GM12878 (cell line): ENCODE measurements around the gene C1orf35. TPM values are rescaled to one million over a fixed set of nuclear protein-coding genes. Genes with fewer than 3 reads are reported as not detected.

Experiments used
- ATAC-seq: fragments of 200-7000 bp; cut with Tn5 transposase; 3 replicates; pipeline ENCODE4 v1.9.1; 2020; ENCODE audit warnings: mild to moderate bottlenecking, moderate library complexity
- BruUV-seq: library from RNA; stranded (reverse); fragments of 400-500 nt; replicated peaks from 2 replicates; lab custom pipeline; 2021; lab: Mats Ljungman, UMichigan
- CTCF ChIA-PET: fragments of 300-600 bp; sonication (Branson Sonifier 250); formaldehyde crosslinking; extraction: SDS; loops from one replicate; lab custom pipeline; 2021; ENCODE audit warnings: inconsistent platforms; lab: Yijun Ruan, JAX
- POLR2A ChIA-PET: fragments of 350-600 bp; formaldehyde crosslinking; extraction: SDS; loops from one replicate; lab custom pipeline; 2021; ENCODE audit warnings: inconsistent platforms; lab: Charles Lee
- RAD21 ChIA-PET: fragments of 300-600 bp; sonication (Branson Sonifier 250); formaldehyde crosslinking; loops from one replicate; lab custom pipeline; 2023; ENCODE audit warnings: antibody characterized with exemption; ENCODE audit not compliant: unreplicated experiment; lab: Charles Lee
- SMC1A ChIA-PET: fragments of 300-600 bp; sonication (Branson Sonifier 250); formaldehyde crosslinking; loops from one replicate; lab custom pipeline; 2023; ENCODE audit not compliant: unreplicated experiment, uncharacterized antibody; lab: Charles Lee
- DNase-seq: peaks from one replicate; pipeline ENCODE4 v3.0.0-alpha.2; 2011; ENCODE audit warnings: low read depth, low spot score
- FAIRE-seq: peaks from 3 replicates; lab custom pipeline; 2011; peaks lifted over from hg19 to GRCh38; lab: Jason Lieb, UNC
- H2AFZ ChIP-seq: 2 replicates; pipeline ENCODE4 v1.6.0; 2011; ENCODE audit warnings: low read depth, low read length, control low read depth; ENCODE audit not compliant: control insufficient read depth
- H3K27ac ChIP-seq: 2 replicates; pipeline ENCODE4 v1.5.1; 2011; ENCODE audit warnings: control low read depth; ENCODE audit not compliant: control insufficient read depth, insufficient read depth
- H3K27me3 ChIP-seq, 2 experiments: replicated peaks in 1 of 2; 2 replicates each; pipeline versions ENCODE4 v1.6.0 to v1.6.1; 2011; ENCODE audit warnings: low read length in 1 of 2; ENCODE audit not compliant: control insufficient read depth in 2 of 2, insufficient read depth in 2 of 2
- H3K36me3 ChIP-seq, 2 experiments: 2 replicates each; pipeline ENCODE4 v1.5.1; 2011; ENCODE audit warnings: low read length in 1 of 2; ENCODE audit not compliant: control insufficient read depth in 2 of 2, insufficient read depth in 2 of 2
- H3K4me1 ChIP-seq: 2 replicates; pipeline ENCODE4 v1.6.1; 2011; ENCODE audit warnings: mild to moderate bottlenecking, low read length, moderate library complexity, mixed read lengths; ENCODE audit not compliant: control insufficient read depth, insufficient read depth
- H3K4me2 ChIP-seq: 2 replicates; pipeline ENCODE4 v1.6.0; 2011; ENCODE audit warnings: control low read depth; ENCODE audit not compliant: control insufficient read depth, insufficient read depth
- H3K4me3 ChIP-seq: fragments of 200-600 bp; sonication (generic); 2 replicates; pipeline ENCODE4 v1.5.1; 2016
- H3K79me2 ChIP-seq: 2 replicates; pipeline ENCODE4 v1.6.0; 2011; ENCODE audit warnings: low read length; ENCODE audit not compliant: control insufficient read depth, insufficient read depth
- H3K9ac ChIP-seq: 2 replicates; pipeline ENCODE4 v1.8.0; 2011; ENCODE audit warnings: low read length, control low read depth, mixed read lengths; ENCODE audit not compliant: control insufficient read depth, insufficient read depth
- H3K9me3 ChIP-seq: replicated peaks from 3 replicates; pipeline ENCODE4 v1.5.1; 2011; ENCODE audit warnings: mild to moderate bottlenecking, low read length; ENCODE audit not compliant: control insufficient read depth, insufficient read depth
- H4K20me1 ChIP-seq: 2 replicates; pipeline ENCODE4 v1.6.0; 2011; ENCODE audit not compliant: control insufficient read depth, insufficient read depth
- E2F8 ChIP-seq: fragments of 450-650 bp; IDR thresholded peaks from 2 replicates; pipeline ENCODE4 v1.6.1; 2018; ENCODE audit warnings: mild to moderate bottlenecking, low read depth, moderate library complexity; ENCODE audit not compliant: partially characterized antibody
- ELK1 ChIP-seq: IDR thresholded peaks from 2 replicates; pipeline ENCODE4 v1.6.1; 2012; ENCODE audit warnings: low read depth, low read length, improper control_type of control experiment
- HCFC1 ChIP-seq: fragments of 150-350 bp; IDR thresholded peaks from 2 replicates; pipeline ENCODE4 v1.6.1; 2014; ENCODE audit warnings: low read length
- HSF1 ChIP-seq: fragments of 150-350 bp; IDR thresholded peaks from 2 replicates; pipeline ENCODE4 v1.6.1; 2014; ENCODE audit warnings: mild to moderate bottlenecking, low read depth, low read length
- NRF1 ChIP-seq: conservative IDR thresholded peaks from 2 replicates; pipeline ENCODE4 v1.6.1; 2011; ENCODE audit warnings: mild to moderate bottlenecking, low read depth, low read length, improper control_type of control experiment
- ZNF687 ChIP-seq: fragments of 450-650 bp; IDR thresholded peaks from 2 replicates; pipeline ENCODE4 v1.6.1; 2017; ENCODE audit warnings: mild to moderate bottlenecking, moderate library complexity
- WGBS: methylation state at CpG from one replicate; pipeline ENCODE4 v1.1.6; 2016; ENCODE audit warnings: low lambda C conversion rate; ENCODE audit not compliant: insufficient replicate concordance, insufficient coverage; ENCODE audit errors: missing lambda C conversion rate; 5-methylcytosine and 5-hydroxymethylcytosine counted together
- in situ Hi-C: fragments of 300-500 bp; cut with MboI; formaldehyde crosslinking; loops from 9 replicates; pipeline ENCODE4 v1.14.3; 2018; ENCODE audit warnings: mixed read lengths
- intact Hi-C: fragments of 100-400 bp; cut with micrococcal nuclease; formaldehyde crosslinking; loops from one replicate; pipeline ENCODE4 v1.14.2; 2022; ENCODE audit not compliant: unreplicated experiment
- polyA plus RNA-seq, 11 experiments: library from polyadenylated mRNA; depleted of rRNA in 4 of 11; unstranded in 6 of 11; stranded (reverse) in 5 of 11; fragments of >200 nt; fragmentation: Nextera tagmentation in 4 of 11; fragmentation: Illumina TruSeq in 1 of 11; extraction: Ambion mirVana in 4 of 11; extraction: Trizol in 1 of 11; gene quantifications; 1 replicate in 1 of 11; 2 replicates in 10 of 11; pipeline versions ENCODE4 v1.2.1 to v1.2.3, GENCODE V29; 2011 to 2016; ENCODE audit warnings: inconsistent platforms in 2 of 11, missing spikeins in 2 of 11, low read depth in 1 of 11
- total RNA-seq, 4 experiments: library from RNA; depleted of rRNA in 3 of 4; stranded (reverse); fragments of >200 nt in 3 of 4; fragmentation: Illumina TruSeq in 1 of 4; extraction: Trizol in 1 of 4; gene quantifications; 2 replicates each; pipeline versions ENCODE4 v1.2.1 to v1.2.3, GENCODE V29; 2013 to 2021
- TF ChIP-seq, protein P1 (sequence below): fragments of 450-650 bp; formaldehyde crosslinking; IDR thresholded peaks from 2 replicates; pipeline ENCODE4 v1.4.0; 2022; ENCODE audit warnings: mild to moderate bottlenecking, moderate library complexity

Gene C1orf35
- total and polyA plus RNA-seq, 10 of the 15 experiments (the other 5 are each of a cell fraction or from before 2014, with no cell fraction given): 2.5 to 27.0 (median 10.6) TPM

DNA sequence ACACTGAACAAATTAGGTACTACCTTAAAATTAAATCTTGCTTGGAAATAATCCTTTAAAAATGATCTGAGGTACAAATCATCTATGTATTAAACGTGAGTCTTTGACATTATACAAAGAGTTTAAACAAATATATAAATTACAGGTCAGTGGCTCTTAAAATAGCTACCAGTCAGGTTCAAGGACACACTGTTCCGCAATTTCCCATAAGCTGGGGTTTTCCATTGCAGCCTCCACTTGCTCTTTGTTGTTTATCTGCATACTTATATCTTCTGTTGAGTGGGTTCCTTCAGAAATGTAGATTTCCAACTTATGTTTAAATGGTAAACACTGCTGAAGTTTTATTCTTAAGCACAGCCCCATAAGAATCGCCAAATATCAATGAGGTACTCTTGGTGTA lies 11.7 kb upstream of the C1orf35 start (continued):
- TF ChIP-seq, protein P1, sequence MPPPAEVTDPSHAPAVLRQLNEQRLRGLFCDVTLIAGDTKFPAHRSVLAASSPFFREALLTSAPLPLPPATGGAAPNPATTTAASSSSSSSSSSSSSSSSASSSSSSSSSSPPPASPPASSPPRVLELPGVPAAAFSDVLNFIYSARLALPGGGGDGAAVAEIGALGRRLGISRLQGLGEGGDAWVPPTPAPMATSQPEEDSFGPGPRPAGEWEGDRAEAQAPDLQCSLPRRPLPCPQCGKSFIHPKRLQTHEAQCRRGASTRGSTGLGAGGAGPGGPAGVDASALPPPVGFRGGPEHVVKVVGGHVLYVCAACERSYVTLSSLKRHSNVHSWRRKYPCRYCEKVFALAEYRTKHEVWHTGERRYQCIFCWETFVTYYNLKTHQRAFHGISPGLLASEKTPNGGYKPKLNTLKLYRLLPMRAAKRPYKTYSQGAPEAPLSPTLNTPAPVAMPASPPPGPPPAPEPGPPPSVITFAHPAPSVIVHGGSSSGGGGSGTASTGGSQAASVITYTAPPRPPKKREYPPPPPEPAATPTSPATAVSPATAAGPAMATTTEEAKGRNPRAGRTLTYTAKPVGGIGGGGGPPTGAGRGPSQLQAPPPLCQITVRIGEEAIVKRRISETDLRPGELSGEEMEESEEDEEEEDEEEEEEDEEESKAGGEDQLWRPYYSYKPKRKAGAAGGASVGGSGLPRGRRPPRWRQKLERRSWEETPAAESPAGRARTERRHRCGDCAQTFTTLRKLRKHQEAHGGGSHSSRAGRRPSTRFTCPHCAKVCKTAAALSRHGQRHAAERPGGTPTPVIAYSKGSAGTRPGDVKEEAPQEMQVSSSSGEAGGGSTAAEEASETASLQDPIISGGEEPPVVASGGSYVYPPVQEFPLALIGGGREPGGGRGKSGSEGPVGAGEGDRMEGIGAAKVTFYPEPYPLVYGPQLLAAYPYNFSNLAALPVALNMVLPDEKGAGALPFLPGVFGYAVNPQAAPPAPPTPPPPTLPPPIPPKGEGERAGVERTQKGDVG (CRISPR knock-in tag): no peak
- TF ChIP-seq NRF1 (no peak), HCFC1 (no peak), ELK1 (no peak), HSF1 (no peak)

GRCh38 chr1:228112617-228113016 lies 9.5 kb upstream of the C1orf35 start:
- DNase-seq: no peak
- no peak overlapping the region for H3K27ac ChIP-seq
- no peak overlapping the region for H3K9ac ChIP-seq
- intact Hi-C loops: no loop called here
- H3K4me3 ChIP-seq: no peak overlapping the region
- SMC1A ChIA-PET: no interaction called here
- TF ChIP-seq ZNF687: peak; percentile 23; the same call in 1 of the 2 replicates
- TF ChIP-seq E2F8: no peak
- TF ChIP-seq, all 136 proteins: peak for 1
- no peak overlapping the region for H2AFZ ChIP-seq
- ATAC-seq (no peak), FAIRE-seq (no peak)
- H3K79me2 ChIP-seq: peaks cover 13% of the 10 kb centered on the region
- no peaks in the 10 kb centered on the region for H4K20me1 ChIP-seq
- H3K4me1 ChIP-seq: peaks cover 7% of the 10 kb centered on the region
- ChIA-PET POLR2A (no interaction called here), CTCF (interaction anchor here (1.2 to 1.6 kb wide), 4 partner anchors 18 to 113 kb away, joined by 3 to 6 read pairs (median 4); partner anchors contain the start of gene IBA57), RAD21 (interaction anchor here (0.6 kb wide), 1 partner anchor 25 kb away, joined by 3 read pairs; no protein-coding TSS in a partner anchor)
- no TSS peak for BruUV-seq
- in situ Hi-C loops: no loop called here
- H3K27me3 ChIP-seq: no peaks in the 10 kb centered on the region
- no peaks in the 10 kb centered on the region; a peak in 1 of 4 replicates for H3K36me3 ChIP-seq
- no peaks in the 10 kb centered on the region for H3K9me3 ChIP-seq
- H3K4me2 ChIP-seq: no peak overlapping the region
- WGBS: 0% methylated on average over 1 of the region's 1 CpG
